Astrocyte (in vitro differentiated cells and primary cell): ENCODE data around the gene TST. TPM values are rescaled to one million over a fixed set of nuclear protein-coding genes. Genes with fewer than 3 reads are reported as not detected.
A peak's percentile ranks its signal among the peaks of the same experiment; 100 is the strongest.

Experiments
- DNase-seq: peaks from one replicate; pipeline ENCODE4 v3.0.0-alpha.2; 2010; ENCODE audit warnings: low read depth
- FAIRE-seq: peaks from 2 replicates; lab custom pipeline; 2011; peaks lifted over from hg19 to GRCh38; lab: Jason Lieb, UNC
- H2AFZ ChIP-seq: 2 replicates; pipeline ENCODE4 v1.6.0; 2012; ENCODE audit warnings: low read depth, low read length, inconsistent platforms
- H3K27ac ChIP-seq: 2 replicates; pipeline ENCODE4 v1.5.1; 2011; ENCODE audit warnings: low read depth, low read length, inconsistent platforms
- H3K27me3 ChIP-seq: 2 replicates; pipeline ENCODE4 v1.6.0; 2011; ENCODE audit warnings: low read length, inconsistent platforms; ENCODE audit not compliant: insufficient read depth
- H3K36me3 ChIP-seq: 2 replicates; pipeline ENCODE4 v1.5.1; 2011; ENCODE audit warnings: low read length, inconsistent platforms; ENCODE audit not compliant: insufficient read depth
- H3K4me1 ChIP-seq: 2 replicates; pipeline ENCODE4 v1.5.1; 2011; ENCODE audit warnings: low read length, inconsistent platforms; ENCODE audit not compliant: insufficient read depth
- H3K4me2 ChIP-seq: 2 replicates; pipeline ENCODE4 v1.6.0; 2012; ENCODE audit warnings: low read length, inconsistent platforms
- H3K4me3 ChIP-seq: 2 replicates; pipeline ENCODE4 v1.5.1; 2011; ENCODE audit warnings: low read depth, mild to moderate bottlenecking, low read length, inconsistent platforms; ENCODE audit not compliant: insufficient read depth
- H3K79me2 ChIP-seq: 2 replicates; pipeline ENCODE4 v1.6.0; 2012; ENCODE audit warnings: mild to moderate bottlenecking, low read length, inconsistent platforms; ENCODE audit not compliant: insufficient read depth
- H3K9ac ChIP-seq: 2 replicates; pipeline ENCODE4 v1.6.0; 2012; ENCODE audit warnings: mild to moderate bottlenecking, low read length, inconsistent platforms
- H3K9me3 ChIP-seq: 2 replicates; pipeline ENCODE4 v1.5.1; 2012; ENCODE audit warnings: low read depth, mild to moderate bottlenecking, low read length, inconsistent platforms; ENCODE audit not compliant: insufficient read depth
- H4K20me1 ChIP-seq: 2 replicates; pipeline ENCODE4 v1.6.0; 2012; ENCODE audit warnings: low read length, inconsistent platforms; ENCODE audit not compliant: insufficient read depth
- H3K27ac Mint-ChIP-seq: one replicate; pipeline ENCODE4 v1.8.0; 2021; ENCODE audit warnings: mild to moderate bottlenecking, mixed read lengths; ENCODE audit not compliant: unreplicated experiment
- H3K27me3 Mint-ChIP-seq: one replicate; pipeline ENCODE4 v1.8.0; 2021; ENCODE audit warnings: low read depth, mixed read lengths; ENCODE audit not compliant: unreplicated experiment
- H3K36me3 Mint-ChIP-seq: one replicate; pipeline ENCODE4 v1.8.0; 2021; ENCODE audit warnings: low read depth, mixed read lengths; ENCODE audit not compliant: unreplicated experiment
- H3K4me1 Mint-ChIP-seq: one replicate; pipeline ENCODE4 v1.8.0; 2021; ENCODE audit warnings: low read depth, mixed read lengths; ENCODE audit not compliant: unreplicated experiment
- H3K4me3 Mint-ChIP-seq: one replicate; pipeline ENCODE4 v1.8.0; 2021; ENCODE audit warnings: mild to moderate bottlenecking, moderate library complexity, mixed read lengths; ENCODE audit not compliant: unreplicated experiment
- H3K9me3 Mint-ChIP-seq: one replicate; pipeline ENCODE4 v1.8.0; 2021; ENCODE audit warnings: mild to moderate bottlenecking, mixed read lengths; ENCODE audit not compliant: unreplicated experiment
- EZH2 ChIP-seq: IDR thresholded peaks from 2 replicates; pipeline ENCODE4 v1.6.1; 2012; ENCODE audit warnings: mild to moderate bottlenecking, low read length, inconsistent platforms; ENCODE audit not compliant: insufficient read depth
- total RNA-seq: library from RNA; stranded (reverse); gene quantifications from 2 replicates; pipeline ENCODE4 v1.2.1, GENCODE V29; 2021
- TF ChIP-seq, protein P1 (sequence below): IDR thresholded peaks from 2 replicates; pipeline ENCODE4 v1.5.1; 2011; ENCODE audit warnings: low read depth, mild to moderate bottlenecking, inconsistent platforms, low read length, moderate library complexity; ENCODE audit not compliant: insufficient read depth

TST gene
- total RNA-seq, 1 donor from 2014 or later = 32.2 TPM

DNA sequence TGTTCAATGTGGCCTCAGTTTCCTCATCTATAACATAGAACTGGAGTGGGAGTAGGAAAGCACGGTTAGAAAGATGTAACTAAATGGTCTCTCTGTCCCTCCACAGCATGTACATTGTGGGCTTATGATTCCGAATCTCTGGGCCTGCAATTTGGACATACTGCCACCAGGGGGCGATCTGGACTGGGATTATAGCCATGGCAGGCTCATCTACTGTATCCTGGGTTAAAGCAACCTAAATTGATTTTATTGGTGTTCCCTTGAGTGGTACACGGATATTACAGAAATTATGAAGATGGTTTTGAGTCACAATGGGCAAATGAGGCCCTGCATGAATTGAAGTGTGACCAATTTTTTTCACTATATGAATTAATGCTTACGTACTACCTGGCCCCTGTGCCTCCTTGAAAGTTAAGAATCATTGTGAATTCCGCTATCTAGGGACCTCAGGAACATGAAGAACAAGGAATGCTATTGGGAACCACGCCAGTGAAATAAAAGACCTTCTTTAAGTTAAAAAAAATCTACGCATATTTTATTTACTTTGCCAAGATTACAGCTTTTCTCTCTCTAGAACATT lies 32.9 kb downstream of the TST start:
- DNase-seq (no peak), FAIRE-seq (no peak)
- H4K20me1 ChIP-seq = no peaks in the 10 kb centered on the region
- H2AFZ ChIP-seq = no peak overlapping the region
- no peaks in the 10 kb centered on the region for H3K9me3 ChIP-seq
- peaks cover 8% of the 10 kb centered on the region for H3K9me3 Mint-ChIP-seq
- peaks cover 6% of the 10 kb centered on the region for H3K27me3 ChIP-seq
- H3K4me2 ChIP-seq = no peak overlapping the region
- no peak for TF ChIP-seq EZH2
- TF ChIP-seq, protein P1, sequence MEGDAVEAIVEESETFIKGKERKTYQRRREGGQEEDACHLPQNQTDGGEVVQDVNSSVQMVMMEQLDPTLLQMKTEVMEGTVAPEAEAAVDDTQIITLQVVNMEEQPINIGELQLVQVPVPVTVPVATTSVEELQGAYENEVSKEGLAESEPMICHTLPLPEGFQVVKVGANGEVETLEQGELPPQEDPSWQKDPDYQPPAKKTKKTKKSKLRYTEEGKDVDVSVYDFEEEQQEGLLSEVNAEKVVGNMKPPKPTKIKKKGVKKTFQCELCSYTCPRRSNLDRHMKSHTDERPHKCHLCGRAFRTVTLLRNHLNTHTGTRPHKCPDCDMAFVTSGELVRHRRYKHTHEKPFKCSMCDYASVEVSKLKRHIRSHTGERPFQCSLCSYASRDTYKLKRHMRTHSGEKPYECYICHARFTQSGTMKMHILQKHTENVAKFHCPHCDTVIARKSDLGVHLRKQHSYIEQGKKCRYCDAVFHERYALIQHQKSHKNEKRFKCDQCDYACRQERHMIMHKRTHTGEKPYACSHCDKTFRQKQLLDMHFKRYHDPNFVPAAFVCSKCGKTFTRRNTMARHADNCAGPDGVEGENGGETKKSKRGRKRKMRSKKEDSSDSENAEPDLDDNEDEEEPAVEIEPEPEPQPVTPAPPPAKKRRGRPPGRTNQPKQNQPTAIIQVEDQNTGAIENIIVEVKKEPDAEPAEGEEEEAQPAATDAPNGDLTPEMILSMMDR = peak; percentile 45
- no peaks in the 10 kb centered on the region for H3K36me3 Mint-ChIP-seq
- no peaks in the 10 kb centered on the region for H3K36me3 ChIP-seq
- no peak overlapping the region for H3K27ac ChIP-seq
- H3K4me1 ChIP-seq = no peaks in the 10 kb centered on the region
- H3K27ac Mint-ChIP-seq = no peak overlapping the region
- no peak overlapping the region for H3K4me3 Mint-ChIP-seq
- no peak overlapping the region for H3K4me3 ChIP-seq
- H3K27me3 Mint-ChIP-seq = peaks cover 41% of the 10 kb centered on the region
- peaks cover 4% of the 10 kb centered on the region for H3K4me1 Mint-ChIP-seq
- H3K9ac ChIP-seq = no peak overlapping the region
- no peaks in the 10 kb centered on the region for H3K79me2 ChIP-seq

DNA sequence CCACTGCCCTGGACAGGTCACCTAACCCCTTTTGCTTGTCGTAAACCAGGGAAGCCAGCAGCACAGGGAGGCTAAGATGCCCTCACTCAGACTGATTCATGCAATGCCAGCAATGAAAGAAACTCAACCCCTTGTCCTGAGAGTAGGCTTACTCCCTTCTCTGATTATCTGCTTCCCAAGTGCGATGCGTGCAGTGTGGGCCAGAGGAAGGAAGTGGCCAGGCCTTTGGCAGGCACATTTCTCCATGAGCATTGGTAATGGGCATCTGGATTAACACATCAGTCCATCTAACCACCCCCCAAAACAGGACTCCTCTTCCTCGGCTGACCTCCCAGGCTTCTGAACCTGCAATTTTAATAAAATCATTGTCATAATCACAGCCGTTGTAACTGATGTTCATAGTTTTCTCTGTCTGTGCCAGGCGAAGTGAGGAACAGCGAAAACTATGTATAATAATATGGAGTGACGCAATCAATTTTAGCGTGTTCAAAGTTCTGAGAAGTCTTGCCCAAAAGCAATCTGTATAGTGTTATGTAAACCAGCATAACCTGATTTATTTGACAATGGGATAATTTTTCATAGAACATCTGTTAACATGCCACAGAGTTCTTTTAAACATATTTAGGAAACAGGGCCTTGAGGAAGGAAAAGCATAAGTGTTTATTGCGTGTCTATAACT lies 33.9 kb downstream of the TST start:
- TF ChIP-seq EZH2 = no peak
- TF ChIP-seq, protein P1 = no peak
- no peaks in the 10 kb centered on the region for H4K20me1 ChIP-seq
- Mint-ChIP-seq H3K9me3 (peaks cover 10% of the 10 kb centered on the region), H3K4me3 (no peak overlapping the region), H3K27me3 (peaks cover 42% of the 10 kb centered on the region), H3K36me3 (no peaks in the 10 kb centered on the region), H3K27ac (no peak overlapping the region), H3K4me1 (peaks cover 1% of the 10 kb centered on the region)
- H3K4me2 ChIP-seq = no peak overlapping the region
- H3K27ac ChIP-seq = no peak overlapping the region
- H3K9me3 ChIP-seq = no peaks in the 10 kb centered on the region
- H3K9ac ChIP-seq = no peak overlapping the region
- no peaks in the 10 kb centered on the region for H3K79me2 ChIP-seq
- H3K36me3 ChIP-seq = no peaks in the 10 kb centered on the region
- H3K4me3 ChIP-seq = no peak overlapping the region
- no peak for FAIRE-seq
- H3K27me3 ChIP-seq = peaks cover 6% of the 10 kb centered on the region
- no peak overlapping the region for H2AFZ ChIP-seq
- H3K4me1 ChIP-seq = no peaks in the 10 kb centered on the region
- no peak for DNase-seq

DNA sequence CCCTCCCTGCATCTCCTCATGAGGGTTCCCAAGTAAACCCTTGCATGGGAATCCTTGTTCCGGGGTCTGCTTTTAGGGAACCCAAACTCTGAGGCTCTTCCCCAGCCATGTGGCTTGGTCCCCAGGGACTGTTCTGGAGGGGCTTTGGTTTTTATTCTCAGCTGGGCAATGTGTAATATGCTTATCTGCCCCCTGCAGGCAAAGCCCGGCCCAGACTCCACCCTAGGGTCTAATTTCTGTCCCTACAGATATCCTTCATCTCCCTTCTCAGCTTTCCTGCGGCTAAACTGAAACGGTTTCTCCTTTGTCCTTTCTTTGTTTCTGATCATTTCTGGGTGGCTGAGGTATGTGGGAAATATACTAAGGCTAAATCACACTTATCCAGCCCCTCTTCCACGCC lies 37.1 kb downstream of the TST start:
- no peak for FAIRE-seq
- H3K27ac ChIP-seq = no peak overlapping the region
- H3K4me3 Mint-ChIP-seq = no peak overlapping the region

More for the DNA sequence above, 37.1 kb downstream of the TST start:
- Histone ChIP-seq H4K20me1 (no peaks in the 10 kb centered on the region), H3K9ac (no peak overlapping the region), H3K79me2 (no peaks in the 10 kb centered on the region), H3K9me3 (no peaks in the 10 kb centered on the region), H3K27me3 (peaks cover 2% of the 10 kb centered on the region), H3K36me3 (no peaks in the 10 kb centered on the region), H2AFZ (no peak overlapping the region), H3K4me2 (no peak overlapping the region), H3K4me3 (no peak overlapping the region), H3K4me1 (no peaks in the 10 kb centered on the region)
- no peak overlapping the region for H3K27ac Mint-ChIP-seq
- peaks cover 10% of the 10 kb centered on the region for H3K9me3 Mint-ChIP-seq
- peaks cover 1% of the 10 kb centered on the region for H3K4me1 Mint-ChIP-seq
- TF ChIP-seq EZH2 = no peak
- TF ChIP-seq, protein P1 = no peak
- no peaks in the 10 kb centered on the region for H3K36me3 Mint-ChIP-seq
- H3K27me3 Mint-ChIP-seq = peaks cover 29% of the 10 kb centered on the region
- DNase-seq = no peak
